ENCODE results near the gene FRMPD4. TPM values are rescaled to one million over a fixed set of nuclear protein-coding genes. Genes with fewer than 3 reads are reported as not detected.

Gene FRMPD4
- total and polyA plus RNA-seq, 2 donors (not counting 1 experiment from before 2014, with no cell fraction given) = 0.50 to 1.5 TPM

- H3K4me1 ChIP-seq (ENCODE audit: control insufficient read depth, extremely low read depth, insufficient read depth, low read length) = no peaks in the 10 kb centered on the region
- H4K20me1 ChIP-seq (ENCODE audit: control insufficient read depth, extremely low read depth, insufficient read depth, low read length) = no peaks in the 10 kb centered on the region
- H3K27ac ChIP-seq (ENCODE audit: insufficient read depth, low read length) = no peak overlapping the region
- no peaks in the 10 kb centered on the region for H3K27me3 ChIP-seq (ENCODE audit: control insufficient read depth, insufficient read depth, low read length)
- no peak overlapping the region for H3K4me2 ChIP-seq (ENCODE audit: extremely low read depth, insufficient read depth, low read length)
- H2AFZ ChIP-seq (ENCODE audit: low read length) = no peak overlapping the region
- H3K79me2 ChIP-seq (ENCODE audit: control insufficient read depth, insufficient read depth, low read length) = no peaks in the 10 kb centered on the region
- H3K9ac ChIP-seq (ENCODE audit: insufficient read depth, low read length) = no peak overlapping the region
- no peaks in the 10 kb centered on the region for H3K9me3 ChIP-seq (ENCODE audit: control insufficient read depth, insufficient read depth, low read depth, low read length)
- TF ChIP-seq CTCF (conservative IDR thresholded peaks at IDR 0.05 in 1 of 2, IDR thresholded peaks at IDR 0.05 in 1 of 2; ENCODE audit: low read depth in 1 of 2, low read length in 2 of 2) (no peak), EZH2 (IDR thresholded peaks at IDR 0.05; ENCODE audit: low read length, missing control alignments) (no peak)
- H3K36me3 ChIP-seq (ENCODE audit: control insufficient read depth, insufficient read depth, low read length) = no peaks in the 10 kb centered on the region
- DNase-seq (ENCODE audit: low read depth in 2 of 2) = no peak
- H3K4me3 ChIP-seq (replicated peaks in 1 of 4; ENCODE audit: control extremely low read depth in 1 of 4, insufficient read depth in 1 of 4, low read depth in 3 of 4, low read length in 4 of 4) = no peak overlapping the region
These were observed 578.3 kb downstream of the FRMPD4 start for GRCh38 chrX:12716574-12716973.

GRCh38 chrX:12719837-12720236, 581.6 kb downstream of the FRMPD4 start:
- Histone ChIP-seq H3K4me2 (ENCODE audit: extremely low read depth, insufficient read depth, low read length) (no peak overlapping the region), H3K4me3 (replicated peaks in 1 of 4; ENCODE audit: control extremely low read depth in 1 of 4, insufficient read depth in 1 of 4, low read depth in 3 of 4, low read length in 4 of 4) (no peak overlapping the region), H3K36me3 (ENCODE audit: control insufficient read depth, insufficient read depth, low read length) (no peaks in the 10 kb centered on the region), H3K9me3 (ENCODE audit: control insufficient read depth, insufficient read depth, low read depth, low read length) (no peaks in the 10 kb centered on the region), H3K27ac (ENCODE audit: insufficient read depth, low read length) (no peak overlapping the region), H3K79me2 (ENCODE audit: control insufficient read depth, insufficient read depth, low read length) (no peaks in the 10 kb centered on the region), H3K9ac (ENCODE audit: insufficient read depth, low read length) (no peak overlapping the region), H3K4me1 (ENCODE audit: control insufficient read depth, extremely low read depth, insufficient read depth, low read length) (no peaks in the 10 kb centered on the region), H4K20me1 (ENCODE audit: control insufficient read depth, extremely low read depth, insufficient read depth, low read length) (no peaks in the 10 kb centered on the region), H2AFZ (ENCODE audit: low read length) (no peak overlapping the region), H3K27me3 (ENCODE audit: control insufficient read depth, insufficient read depth, low read length) (no peaks in the 10 kb centered on the region)
- TF ChIP-seq EZH2 (IDR thresholded peaks at IDR 0.05; ENCODE audit: low read length, missing control alignments) (no peak), CTCF (conservative IDR thresholded peaks at IDR 0.05 in 1 of 2, IDR thresholded peaks at IDR 0.05 in 1 of 2; ENCODE audit: low read depth in 1 of 2, low read length in 2 of 2) (no peak)
- DNase-seq (ENCODE audit: low read depth in 2 of 2) = no peak

- H3K27me3 ChIP-seq (ENCODE audit: control insufficient read depth, insufficient read depth, low read length) = no peaks in the 10 kb centered on the region
- H3K4me3 ChIP-seq (replicated peaks in 1 of 4; ENCODE audit: control extremely low read depth in 1 of 4, insufficient read depth in 1 of 4, low read depth in 3 of 4, low read length in 4 of 4) = no peak overlapping the region
- H3K79me2 ChIP-seq (ENCODE audit: control insufficient read depth, insufficient read depth, low read length) = no peaks in the 10 kb centered on the region
- no peaks in the 10 kb centered on the region for H3K36me3 ChIP-seq (ENCODE audit: control insufficient read depth, insufficient read depth, low read length)
- H3K9me3 ChIP-seq (ENCODE audit: control insufficient read depth, insufficient read depth, low read depth, low read length) = no peaks in the 10 kb centered on the region
- no peak overlapping the region for H3K4me2 ChIP-seq (ENCODE audit: extremely low read depth, insufficient read depth, low read length)
- no peak overlapping the region for H3K27ac ChIP-seq (ENCODE audit: insufficient read depth, low read length)
- no peak for TF ChIP-seq CTCF (conservative IDR thresholded peaks at IDR 0.05 in 1 of 2, IDR thresholded peaks at IDR 0.05 in 1 of 2; ENCODE audit: low read depth in 1 of 2, low read length in 2 of 2)
- no peak for TF ChIP-seq EZH2 (IDR thresholded peaks at IDR 0.05; ENCODE audit: low read length, missing control alignments)
- no peak for DNase-seq (ENCODE audit: low read depth in 2 of 2)
- no peak overlapping the region for H2AFZ ChIP-seq (ENCODE audit: low read length)
- no peaks in the 10 kb centered on the region for H4K20me1 ChIP-seq (ENCODE audit: control insufficient read depth, extremely low read depth, insufficient read depth, low read length)
- H3K9ac ChIP-seq (ENCODE audit: insufficient read depth, low read length) = no peak overlapping the region
- H3K4me1 ChIP-seq (ENCODE audit: control insufficient read depth, extremely low read depth, insufficient read depth, low read length) = no peaks in the 10 kb centered on the region
These were observed 582.8 kb downstream of the FRMPD4 start for GRCh38 chrX:12721042-12721441.
